Epithelial cell of esophagus (primary cell): Measurements from ENCODE around the gene STK24.

Source experiments
- DNase-seq: peaks from one replicate; pipeline ENCODE4 v3.0.0; 2010; ENCODE audit warnings: low read depth
- H3K4me3 ChIP-seq: 2 replicates; pipeline ENCODE4 v1.5.1; 2011; ENCODE audit warnings: mild to moderate bottlenecking, low read length, control low read depth
- CTCF ChIP-seq: IDR thresholded peaks from 2 replicates; pipeline ENCODE4 v1.5.1; 2011; ENCODE audit warnings: low read depth, mild to moderate bottlenecking, low read length, control low read depth, inconsistent platforms; ENCODE audit not compliant: insufficient read depth; ENCODE audit errors: missing control alignments

The STK24 gene

DNA sequence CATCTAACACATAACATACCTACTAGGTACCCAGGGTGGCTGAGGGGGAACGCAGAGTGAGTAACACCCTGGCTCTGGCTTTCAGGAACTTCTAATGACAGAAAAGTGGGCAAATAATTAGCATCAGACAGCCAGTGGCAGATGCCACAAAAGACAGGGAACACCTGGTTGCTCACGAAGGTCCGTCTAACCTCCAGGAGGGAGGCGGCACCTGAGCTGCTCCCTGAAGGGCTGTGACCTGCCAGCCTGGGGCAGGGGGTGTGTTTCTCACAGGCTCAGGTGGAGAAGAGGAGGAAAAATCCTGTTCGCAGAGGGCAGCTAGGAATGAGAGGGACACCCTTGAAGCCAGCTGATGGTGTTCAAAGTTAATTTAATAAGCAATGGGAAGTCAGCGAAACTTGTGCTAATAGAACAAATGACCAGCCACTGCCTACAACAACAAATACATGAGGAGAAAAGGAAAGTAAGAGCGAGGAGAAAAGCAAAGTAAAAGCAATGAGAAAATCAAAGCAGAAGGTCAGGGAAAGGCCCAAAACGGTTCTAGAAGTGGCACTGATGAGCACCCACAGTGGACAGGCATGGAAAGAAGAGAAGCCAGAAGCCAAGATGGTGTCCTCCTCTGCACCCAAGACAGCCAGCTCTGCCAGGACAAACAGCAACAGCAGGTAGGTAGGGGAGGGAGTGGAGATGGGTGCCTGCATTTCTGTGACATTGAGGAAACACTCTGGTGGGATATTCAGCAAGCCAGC is 87.3 kb downstream of the STK24 start:
- DNase-seq: no peak
- H3K4me3 ChIP-seq: no peak overlapping the region
- no peak for TF ChIP-seq CTCF

DNA sequence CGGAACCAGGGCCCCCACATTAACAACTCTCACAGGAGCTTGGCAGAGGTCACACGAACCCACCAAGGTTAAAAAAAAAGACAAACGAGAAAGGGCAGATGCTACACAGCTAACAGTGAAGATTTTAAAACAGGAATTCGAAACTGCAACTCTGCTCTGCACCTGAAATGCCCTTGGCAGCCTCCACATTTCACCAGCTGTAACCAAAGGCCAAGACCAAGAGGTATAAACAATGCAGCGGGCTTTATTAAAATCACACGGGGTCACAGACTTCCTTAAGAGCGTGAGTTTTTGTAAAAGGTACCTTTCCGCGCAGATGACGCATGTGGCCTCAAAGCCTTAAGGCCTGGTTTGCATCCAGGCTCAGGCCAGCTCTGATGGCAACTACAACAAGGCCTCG is 88.2 kb downstream of the STK24 start:
- H3K4me3 ChIP-seq: no peak overlapping the region
- no peak for TF ChIP-seq CTCF
- DNase-seq: no peak

DNA sequence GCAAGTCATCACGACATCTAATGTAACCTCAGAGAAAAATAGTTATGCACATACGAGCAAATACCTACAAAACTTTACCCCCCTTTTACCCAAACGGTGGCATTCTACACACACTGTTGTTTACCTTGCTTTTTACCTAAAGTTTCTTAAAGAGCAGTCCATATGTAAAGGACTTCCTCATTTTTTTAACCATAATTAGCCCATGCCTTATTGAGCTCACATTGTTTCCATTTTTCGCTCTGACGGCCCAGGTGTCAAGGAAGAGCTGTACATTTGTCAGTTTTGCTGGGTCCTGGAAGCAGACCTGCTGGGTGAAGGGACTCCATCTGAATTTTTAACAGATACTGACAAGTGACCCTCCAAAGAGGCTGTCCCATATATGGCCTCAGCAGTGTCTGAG is 89.4 kb downstream of the STK24 start:
- TF ChIP-seq CTCF: no peak
- DNase-seq: no peak
- no peak overlapping the region for H3K4me3 ChIP-seq

- no peak for DNase-seq
- no peak for TF ChIP-seq CTCF
These were observed 89.9 kb downstream of the STK24 start for GRCh38 chr13:98487016-98487415.

DNA sequence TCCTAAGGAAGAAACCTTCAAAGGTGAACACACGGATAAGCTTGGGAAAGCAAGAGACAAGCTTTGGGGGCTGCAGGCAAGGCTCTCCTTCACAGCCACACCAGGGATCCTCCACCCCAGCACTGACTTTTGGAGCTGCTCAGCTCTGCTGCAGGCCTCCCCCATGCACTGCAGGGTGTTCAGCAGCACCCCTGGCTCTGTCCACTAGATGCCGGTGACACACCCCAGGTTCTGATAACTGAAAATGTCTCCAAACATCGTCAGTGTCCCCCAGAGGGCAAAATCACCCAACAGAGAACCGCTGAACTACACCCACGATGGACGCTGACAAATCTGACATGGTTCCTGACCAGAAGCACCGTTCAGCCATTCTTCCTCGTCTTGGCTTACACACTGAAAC is 90.5 kb downstream of the STK24 start:
- DNase-seq: no peak
- TF ChIP-seq CTCF: no peak
- H3K4me3 ChIP-seq: no peak overlapping the region

More at GRCh38 chr13:98487016-98487415, 89.9 kb downstream of the STK24 start:
- H3K4me3 ChIP-seq: no peak overlapping the region

DNA sequence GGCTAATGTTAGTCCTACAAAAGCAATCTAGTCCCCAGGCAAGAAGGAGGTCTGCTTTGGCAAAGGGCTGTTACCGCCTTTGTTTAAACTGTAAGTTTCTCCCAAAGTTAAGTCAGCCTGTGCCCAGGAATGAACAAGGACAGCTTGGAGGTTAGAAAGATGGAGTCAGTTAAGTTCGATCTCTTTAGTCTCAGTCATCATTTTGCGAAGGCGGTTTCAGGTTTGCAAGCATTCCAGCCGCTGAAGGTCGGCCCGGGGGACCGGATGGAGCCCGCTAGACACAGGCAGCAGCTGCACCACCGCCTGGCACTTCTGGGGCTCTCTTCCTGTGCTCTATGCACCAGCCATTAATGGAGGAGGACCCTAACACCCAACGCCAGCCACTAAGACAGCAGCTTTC is 91.3 kb downstream of the STK24 start:
- TF ChIP-seq CTCF: no peak
- no peak for DNase-seq
- no peak overlapping the region for H3K4me3 ChIP-seq
